ENCODE measurements around the gene ASTN2.

DNA sequence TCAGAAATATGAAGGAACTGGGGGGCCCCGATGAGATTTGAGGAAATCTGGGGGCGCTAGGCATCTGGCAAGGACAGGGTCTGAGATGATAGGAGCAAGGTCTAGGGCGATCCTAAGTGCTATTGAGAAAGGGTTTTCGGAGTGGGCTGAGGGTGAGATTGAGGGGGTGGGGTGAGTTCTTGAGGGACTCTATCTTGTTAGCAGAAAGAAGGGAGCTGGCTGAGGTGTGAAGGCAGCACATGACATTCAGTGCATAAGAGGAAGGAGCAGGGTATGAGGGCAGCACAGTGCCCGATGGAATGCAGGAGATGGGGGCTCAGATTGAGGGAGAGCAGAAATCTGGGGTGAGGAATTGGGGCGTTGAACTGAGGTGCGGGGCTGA is 727.1 kb downstream of the ASTN2 start:
- TF ChIP-seq GATA2 (IDR thresholded peaks at IDR 0.05; ENCODE audit: low read depth, low read length) (no peak), GATA3 (IDR thresholded peaks at IDR 0.05; ENCODE audit: low read depth, low read length) (no peak)

All from SH-SY5Y (cell line).